Stimulated activated CD4-positive, alpha-beta T cell treated with anti-CD3 and anti-CD28 coated beads, Interleukin-12 subunit alpha, Interleukin-12 subunit beta, amount 100 ng/mL, for 4 hours (primary cell): ENCODE measurements around the gene PAFAH1B2.
"Not testable (repeated sequence)": the region's sequence is repeated elsewhere in the genome, so short reads cannot be mapped to it uniquely, and the experiment has no call there.

Experiments
- DNase-seq: peaks from one replicate; pipeline ENCODE4 v3.0.0-alpha.2; 2020

Gene PAFAH1B2

GRCh38 chr11:117127171-117127901 lies 16.8 kb upstream of the PAFAH1B2 start:
- no peak for DNase-seq

- DNase-seq: no peak
These were observed 15.8 kb upstream of the PAFAH1B2 start for GRCh38 chr11:117128289-117128688.

- DNase-seq: not testable (repeated sequence)
These were observed 13.7 kb upstream of the PAFAH1B2 start for GRCh38 chr11:117130396-117130795.

GRCh38 chr11:117130879-117131278 lies 13.2 kb upstream of the PAFAH1B2 start:
- no peak for DNase-seq

GRCh38 chr11:117134431-117134830 lies 9.7 kb upstream of the PAFAH1B2 start:
- no peak for DNase-seq

GRCh38 chr11:117134979-117135378 lies 9.1 kb upstream of the PAFAH1B2 start:
- DNase-seq: not testable (repeated sequence)

- DNase-seq: not testable (repeated sequence)
These were observed 6.6 kb upstream of the PAFAH1B2 start for GRCh38 chr11:117137223-117138086.

- DNase-seq: peak; percentile 28
These were observed 697 bp upstream of the PAFAH1B2 start for GRCh38 chr11:117143390-117143789.

GRCh38 chr11:117144477-117145392 lies 648 bp downstream of the PAFAH1B2 start:
- DNase-seq: peak; percentile 6

- DNase-seq: no peak
These were observed 1.3 kb downstream of the PAFAH1B2 start for GRCh38 chr11:117145393-117145761.

- DNase-seq: no peak
These were observed 2.4 kb downstream of the PAFAH1B2 start for GRCh38 chr11:117146521-117146920.

- no peak for DNase-seq
These were observed 8.0 kb downstream of the PAFAH1B2 start for GRCh38 chr11:117152066-117152465.

- no peak for DNase-seq
These were observed 10.4 kb downstream of the PAFAH1B2 start for GRCh38 chr11:117154468-117154867.

- no peak for DNase-seq
These were observed 13.4 kb downstream of the PAFAH1B2 start for GRCh38 chr11:117157507-117157906.

GRCh38 chr11:117159892-117160291 lies 15.8 kb downstream of the PAFAH1B2 start:
- no peak for DNase-seq

- DNase-seq: no peak
These were observed 16.7 kb downstream of the PAFAH1B2 start for GRCh38 chr11:117160826-117161225.

GRCh38 chr11:117166491-117166890 lies 22.4 kb downstream of the PAFAH1B2 start:
- DNase-seq: no peak

- DNase-seq: no peak
These were observed 25.6 kb downstream of the PAFAH1B2 start for GRCh38 chr11:117169736-117170135.

GRCh38 chr11:117170210-117170609 lies 26.1 kb downstream of the PAFAH1B2 start:
- DNase-seq: no peak

GRCh38 chr11:117171007-117171403 lies 26.9 kb downstream of the PAFAH1B2 start:
- DNase-seq: no peak

- DNase-seq: no peak
These were observed 27.4 kb downstream of the PAFAH1B2 start for GRCh38 chr11:117171404-117172061.

- DNase-seq: no peak
These were observed 28.8 kb downstream of the PAFAH1B2 start for GRCh38 chr11:117172724-117173421.
